ENCODE results near the gene GUCA1A.
A peak's percentile ranks its signal among the peaks of the same experiment; 100 is the strongest.

The GUCA1A gene

GRCh38 chr6:42173101-42173500 lies at the start of gene GUCA1A:
Gene GUCA1A (plus strand): TSS chr6:42173364. CDS start chr6:42173614, 250 bp downstream.
- no peak for DNase-seq

GRCh38 chr6:42123379-42124103 lies 49.6 kb upstream of the GUCA1A start:
- no peak for DNase-seq

- DNase-seq, result no peak
Measured at GRCh38 chr6:42124223-42124836, 48.8 kb upstream of the GUCA1A start.

GRCh38 chr6:42125231-42125630 lies 47.9 kb upstream of the GUCA1A start:
- no peak for DNase-seq

- no peak for DNase-seq
Measured at GRCh38 chr6:42125663-42126062, 47.5 kb upstream of the GUCA1A start.

GRCh38 chr6:42128460-42129359 lies 44.5 kb upstream of the GUCA1A start:
- DNase-seq, result no peak

GRCh38 chr6:42129360-42129676 lies 43.8 kb upstream of the GUCA1A start:
- DNase-seq, result no peak

GRCh38 chr6:42131531-42131930 lies 41.6 kb upstream of the GUCA1A start:
- DNase-seq, result no peak

- no peak for DNase-seq
Measured at GRCh38 chr6:42133926-42134325, 39.2 kb upstream of the GUCA1A start.

GRCh38 chr6:42135161-42135560 lies 38.0 kb upstream of the GUCA1A start:
- DNase-seq, result no peak

GRCh38 chr6:42135722-42136121 lies 37.4 kb upstream of the GUCA1A start:
- no peak for DNase-seq

GRCh38 chr6:42136508-42137193 lies 36.5 kb upstream of the GUCA1A start:
- peak; percentile 64 for DNase-seq

- DNase-seq, result no peak
Measured at GRCh38 chr6:42137194-42137753, 35.9 kb upstream of the GUCA1A start.

- DNase-seq, result no peak
Measured at GRCh38 chr6:42138190-42138589, 35.0 kb upstream of the GUCA1A start.

GRCh38 chr6:42138630-42139619 lies 34.2 kb upstream of the GUCA1A start:
- DNase-seq, result peak; percentile 44

GRCh38 chr6:42140032-42140431 lies 33.1 kb upstream of the GUCA1A start:
- DNase-seq, result peak; percentile 34

- DNase-seq, result no peak
Measured at GRCh38 chr6:42140756-42141602, 32.2 kb upstream of the GUCA1A start.

- no peak for DNase-seq
Measured at GRCh38 chr6:42141603-42142117, 31.5 kb upstream of the GUCA1A start.

GRCh38 chr6:42142118-42142835 lies 30.9 kb upstream of the GUCA1A start, which contains the start of gene C6orf132:
Gene C6orf132 (minus strand): TSS chr6:42142620. CDS start chr6:42142444, 176 bp downstream.
- no peak for DNase-seq
